ENCODE results near the gene NCOR2. TPM values are rescaled to one million over a fixed set of nuclear protein-coding genes. Genes with fewer than 3 reads are reported as not detected.
A peak's percentile ranks its signal among the peaks of the same experiment; 100 is the strongest.

Gene NCOR2
- total and polyA plus RNA-seq, 11 donors: 62.1 to 184 (median 127) TPM

DNA sequence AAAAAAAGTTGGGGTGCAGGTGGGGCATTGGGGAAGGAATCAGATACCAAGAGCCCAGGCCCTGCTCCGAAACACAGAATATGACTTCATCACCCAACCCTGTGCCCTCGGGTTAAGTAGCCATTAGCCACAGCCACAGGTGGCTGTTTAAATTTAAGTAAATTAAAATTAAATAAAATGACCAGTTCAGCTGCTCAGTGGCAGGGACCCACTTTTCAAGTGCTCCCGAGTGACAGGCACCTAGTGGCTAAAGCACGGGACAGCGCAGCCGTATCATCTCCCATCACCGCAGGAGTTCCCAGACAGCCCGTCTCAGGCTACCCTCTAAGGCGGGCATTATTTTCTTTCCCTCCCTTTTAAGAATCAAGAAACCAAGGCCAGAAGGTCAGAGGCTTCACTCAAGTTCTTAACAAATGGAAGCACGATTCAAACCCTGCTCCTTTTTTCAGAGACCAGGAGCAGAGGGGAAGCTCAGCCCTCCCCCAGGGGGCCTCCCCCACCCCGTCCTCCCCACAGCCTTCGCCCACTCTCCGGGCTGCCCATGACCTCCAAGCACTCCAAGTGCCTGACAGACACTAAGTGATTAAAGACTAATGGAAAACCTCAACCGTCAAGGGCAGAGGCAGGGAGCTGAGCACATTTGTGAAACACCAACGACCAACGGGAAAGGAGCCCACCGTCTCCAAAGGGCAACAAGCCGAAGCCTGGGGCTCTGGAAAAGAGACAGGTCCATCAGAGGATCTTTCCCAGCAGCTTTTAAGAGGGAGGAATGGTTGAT lies 5.2 kb downstream of the NCOR2 start:
- Histone ChIP-seq H3K4me3 (no peak overlapping the region), H3K36me3 (peaks cover 0 to 2% (median 0%) of the 10 kb centered on the region in 9 donors), H3K27ac (peak overlapping the region in 3 of 12 donors; percentile 13 to 44 (median 21)), H3K9me3 (peaks cover 0 to 4% (median 0%) of the 10 kb centered on the region in 12 donors), H3K4me1 (peaks cover 0 to 77% (median 51%) of the 10 kb centered on the region in 12 donors), H3K27me3 (no peaks in the 10 kb centered on the region)
- intact Hi-C loops (cut with DNase I): loop anchor here in 8 of 10 donors (5.0 to 10.0 kb wide), 6 partner anchors 40 to 527 kb away; no protein-coding TSS in a partner anchor
- ATAC-seq (no peak), DNase-seq (no peak)
- no peak for TF ChIP-seq POLR2A (IDR thresholded peaks at IDR 0.05)
- TF ChIP-seq, protein P1, sequence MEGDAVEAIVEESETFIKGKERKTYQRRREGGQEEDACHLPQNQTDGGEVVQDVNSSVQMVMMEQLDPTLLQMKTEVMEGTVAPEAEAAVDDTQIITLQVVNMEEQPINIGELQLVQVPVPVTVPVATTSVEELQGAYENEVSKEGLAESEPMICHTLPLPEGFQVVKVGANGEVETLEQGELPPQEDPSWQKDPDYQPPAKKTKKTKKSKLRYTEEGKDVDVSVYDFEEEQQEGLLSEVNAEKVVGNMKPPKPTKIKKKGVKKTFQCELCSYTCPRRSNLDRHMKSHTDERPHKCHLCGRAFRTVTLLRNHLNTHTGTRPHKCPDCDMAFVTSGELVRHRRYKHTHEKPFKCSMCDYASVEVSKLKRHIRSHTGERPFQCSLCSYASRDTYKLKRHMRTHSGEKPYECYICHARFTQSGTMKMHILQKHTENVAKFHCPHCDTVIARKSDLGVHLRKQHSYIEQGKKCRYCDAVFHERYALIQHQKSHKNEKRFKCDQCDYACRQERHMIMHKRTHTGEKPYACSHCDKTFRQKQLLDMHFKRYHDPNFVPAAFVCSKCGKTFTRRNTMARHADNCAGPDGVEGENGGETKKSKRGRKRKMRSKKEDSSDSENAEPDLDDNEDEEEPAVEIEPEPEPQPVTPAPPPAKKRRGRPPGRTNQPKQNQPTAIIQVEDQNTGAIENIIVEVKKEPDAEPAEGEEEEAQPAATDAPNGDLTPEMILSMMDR (IDR thresholded peaks at IDR 0.05): no peak
- 67 to 69% (median 68%) methylated on average over 18 of the region's 18 CpGs for WGBS, 4 donors

GRCh38 chr12:124561231-124561630 lies 6.2 kb downstream of the NCOR2 start:
- no peaks in the 10 kb centered on the region for H3K36me3 ChIP-seq
- 61 to 71% (median 67%) methylated on average over 10 of the region's 10 CpGs for WGBS, 4 donors
- H3K9me3 ChIP-seq: peaks cover 0 to 4% (median 0%) of the 10 kb centered on the region in 12 donors
- TF ChIP-seq POLR2A (IDR thresholded peaks at IDR 0.05): no peak
- TF ChIP-seq, protein P1 (IDR thresholded peaks at IDR 0.05): no peak
- no peaks in the 10 kb centered on the region for H3K27me3 ChIP-seq
- peak overlapping the region in 1 of 12 donors; percentile 24 for H3K27ac ChIP-seq
- no peak for DNase-seq
- no peak for ATAC-seq
- no peak overlapping the region for H3K4me3 ChIP-seq
- intact Hi-C loops (cut with DNase I): loop anchor here in 8 of 10 donors (5.0 to 10.0 kb wide), 6 partner anchors 39 to 526 kb away; no protein-coding TSS in a partner anchor
- H3K4me1 ChIP-seq: peaks cover 0 to 85% (median 57%) of the 10 kb centered on the region in 12 donors

DNA sequence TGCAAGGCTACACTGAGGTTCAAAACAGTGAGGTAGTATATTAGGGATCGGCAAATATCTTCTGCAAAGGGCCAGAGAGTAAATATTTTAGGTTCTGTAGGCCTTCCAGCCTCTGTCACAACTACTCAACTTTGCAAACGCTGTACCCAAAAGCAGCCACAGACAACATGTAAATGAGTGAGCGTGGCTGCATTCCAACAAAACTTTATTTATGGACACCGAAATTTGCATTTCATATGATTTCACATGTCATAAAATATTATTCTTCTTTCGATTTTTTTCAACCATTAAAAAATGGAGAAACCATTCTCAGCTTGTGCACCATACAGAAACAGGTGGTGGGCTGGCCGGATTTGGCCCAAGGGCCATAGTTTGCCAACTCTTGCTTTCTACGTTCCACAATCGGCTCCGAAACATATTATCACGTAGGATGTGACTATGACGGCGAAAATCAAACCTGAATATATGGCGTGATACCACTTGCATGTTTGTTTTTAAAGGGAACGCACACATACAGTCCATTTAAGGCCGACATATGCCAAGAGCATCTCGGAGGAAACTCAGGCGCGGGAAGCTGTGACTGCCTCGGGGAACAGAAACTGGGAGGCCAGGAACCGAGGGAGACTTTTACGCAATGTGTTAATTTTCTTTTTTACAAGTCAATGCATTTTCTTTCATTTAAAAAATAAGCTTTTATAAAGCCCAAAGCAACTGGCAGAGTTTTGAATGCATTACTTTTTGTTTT lies 7.1 kb downstream of the NCOR2 start:
- WGBS, 4 donors: 73 to 82% (median 78%) methylated on average over 21 of the region's 21 CpGs
- no peak overlapping the region for H3K27ac ChIP-seq
- peaks cover 0 to 86% (median 61%) of the 10 kb centered on the region in 12 donors for H3K4me1 ChIP-seq
- H3K4me3 ChIP-seq: no peak overlapping the region
- H3K27me3 ChIP-seq: no peaks in the 10 kb centered on the region
- intact Hi-C loops (cut with DNase I): loop anchor here in 8 of 10 donors (5.0 to 10.0 kb wide), 6 partner anchors 38 to 526 kb away; no protein-coding TSS in a partner anchor
- H3K36me3 ChIP-seq: no peaks in the 10 kb centered on the region
- peaks cover 0 to 4% (median 0%) of the 10 kb centered on the region in 12 donors for H3K9me3 ChIP-seq
- TF ChIP-seq POLR2A (IDR thresholded peaks at IDR 0.05): no peak
- TF ChIP-seq, protein P1 (IDR thresholded peaks at IDR 0.05): no peak
- ATAC-seq (no peak), DNase-seq (no peak)

Data from heart left ventricle (tissue), 16 donors.